Measurements from ENCODE around the gene PIKFYVE. TPM values are rescaled to one million over a fixed set of nuclear protein-coding genes. Genes with fewer than 3 reads are reported as not detected.
A peak's percentile ranks its signal among the peaks of the same experiment; 100 is the strongest.

The PIKFYVE gene
- total RNA-seq, 4 donors from 2014 or later, result 11.5 to 58.8 (median 28.5) TPM

GRCh38 chr2:208326016-208326415 is 60.0 kb downstream of the PIKFYVE start:
- Histone ChIP-seq H3K36me3 (no peaks in the 10 kb centered on the region), H3K4me3 (no peak overlapping the region), H3K27ac (no peak overlapping the region), H3K27me3 (no peaks in the 10 kb centered on the region), H3K9me3 (no peaks in the 10 kb centered on the region), H3K4me1 (no peaks in the 10 kb centered on the region)
- no peak for TF ChIP-seq POLR2A (IDR thresholded peaks at IDR 0.05)
- TF ChIP-seq CTCF (IDR thresholded peaks at IDR 0.05), result no peak
- no peak for DNase-seq
- intact Hi-C loops (cut with DNase I; ENCODE audit: low total_unique reads), result no loop called here

- H3K36me3 ChIP-seq, result no peaks in the 10 kb centered on the region
- intact Hi-C loops (cut with DNase I; ENCODE audit: low total_unique reads), result no loop called here
- H3K27ac ChIP-seq, result no peak overlapping the region
- TF ChIP-seq POLR2A (IDR thresholded peaks at IDR 0.05) (no peak), CTCF (IDR thresholded peaks at IDR 0.05) (no peak)
- no peaks in the 10 kb centered on the region for H3K9me3 ChIP-seq
- no peaks in the 10 kb centered on the region for H3K27me3 ChIP-seq
- no peak overlapping the region for H3K4me3 ChIP-seq
- DNase-seq, result no peak
- H3K4me1 ChIP-seq, result no peaks in the 10 kb centered on the region
Observed at GRCh38 chr2:208329485-208329884, 63.4 kb downstream of the PIKFYVE start.

GRCh38 chr2:208334230-208334629 is 68.2 kb downstream of the PIKFYVE start:
- Histone ChIP-seq H3K36me3 (no peaks in the 10 kb centered on the region), H3K4me3 (no peak overlapping the region), H3K27ac (no peak overlapping the region), H3K27me3 (no peaks in the 10 kb centered on the region), H3K4me1 (no peaks in the 10 kb centered on the region), H3K9me3 (no peaks in the 10 kb centered on the region)
- intact Hi-C loops (cut with DNase I; ENCODE audit: low total_unique reads), result no loop called here
- TF ChIP-seq CTCF (IDR thresholded peaks at IDR 0.05) (no peak), POLR2A (IDR thresholded peaks at IDR 0.05) (no peak)
- no peak for DNase-seq

GRCh38 chr2:208346756-208347155 is 80.7 kb downstream of the PIKFYVE start:
- H3K27me3 ChIP-seq, result no peaks in the 10 kb centered on the region
- no peaks in the 10 kb centered on the region for H3K4me1 ChIP-seq
- no peak overlapping the region for H3K4me3 ChIP-seq
- DNase-seq, result no peak
- no peaks in the 10 kb centered on the region for H3K9me3 ChIP-seq
- no peak overlapping the region for H3K27ac ChIP-seq
- TF ChIP-seq CTCF (IDR thresholded peaks at IDR 0.05) (no peak), POLR2A (IDR thresholded peaks at IDR 0.05) (no peak)
- no peaks in the 10 kb centered on the region for H3K36me3 ChIP-seq
- intact Hi-C loops (cut with DNase I; ENCODE audit: low total_unique reads), result no loop called here

- no peaks in the 10 kb centered on the region for H3K36me3 ChIP-seq
Observed at GRCh38 chr2:208350610-208351009, 84.6 kb downstream of the PIKFYVE start.

More at GRCh38 chr2:208350610-208351009, 84.6 kb downstream of the PIKFYVE start:
- intact Hi-C loops (cut with DNase I; ENCODE audit: low total_unique reads), result no loop called here
- H3K4me1 ChIP-seq, result no peaks in the 10 kb centered on the region
- no peak overlapping the region for H3K4me3 ChIP-seq
- TF ChIP-seq CTCF (IDR thresholded peaks at IDR 0.05), result no peak
- TF ChIP-seq POLR2A (IDR thresholded peaks at IDR 0.05), result no peak
- H3K27me3 ChIP-seq, result no peaks in the 10 kb centered on the region
- H3K9me3 ChIP-seq, result no peaks in the 10 kb centered on the region
- H3K27ac ChIP-seq, result peak overlapping the region in 1 of 2 donors; percentile 28
- DNase-seq, result no peak
